NCI-H2107 (cell line): Measurements from ENCODE around the gene C1QTNF5.
A peak's percentile ranks its signal among the peaks of the same experiment; 100 is the strongest.

Experiments used
- DNase-seq: peaks from one replicate; lab custom pipeline; 2025; lab: John Stamatoyannopoulos, UW

C1QTNF5 gene

GRCh38 chr11:119373059-119373920, 32.6 kb upstream of the C1QTNF5 start:
- DNase-seq: no peak

GRCh38 chr11:119372260-119373058, 31.8 kb upstream of the C1QTNF5 start:
- no peak for DNase-seq

GRCh38 chr11:119371778-119372182, 31.1 kb upstream of the C1QTNF5 start:
- DNase-seq: no peak

GRCh38 chr11:119371067-119371601, 30.5 kb upstream of the C1QTNF5 start:
- no peak for DNase-seq

- no peak for DNase-seq
Measured at GRCh38 chr11:119370486-119371046, 29.9 kb upstream of the C1QTNF5 start.

- DNase-seq: no peak
Measured at GRCh38 chr11:119369132-119369925, 28.6 kb upstream of the C1QTNF5 start.

- DNase-seq: no peak
Measured at GRCh38 chr11:119368121-119369034, 27.7 kb upstream of the C1QTNF5 start.

- DNase-seq: no peak
Measured at GRCh38 chr11:119367661-119368120, 27.0 kb upstream of the C1QTNF5 start.

- DNase-seq: no peak
Measured at GRCh38 chr11:119366690-119367620, 26.3 kb upstream of the C1QTNF5 start.

- DNase-seq: no peak
Measured at GRCh38 chr11:119365071-119365591, 24.4 kb upstream of the C1QTNF5 start.

GRCh38 chr11:119363851-119364590, 23.3 kb upstream of the C1QTNF5 start:
- peak; percentile 35 for DNase-seq

GRCh38 chr11:119363081-119363850, 22.6 kb upstream of the C1QTNF5 start:
- DNase-seq: no peak

GRCh38 chr11:119362741-119363080, 22.0 kb upstream of the C1QTNF5 start:
- no peak for DNase-seq

- no peak for DNase-seq
Measured at GRCh38 chr11:119361941-119362725, 21.4 kb upstream of the C1QTNF5 start.

GRCh38 chr11:119361056-119361787, 20.5 kb upstream of the C1QTNF5 start:
- DNase-seq: peak; percentile 74
